Stimulated activated CD8-positive, alpha-beta memory T cell treated with anti-CD3 and anti-CD28 coated beads, Interleukin-7, amount 100 ng/mL, for 1 hour (primary cell): ENCODE results near the gene PCSK5.
"Not testable (repeated sequence)": the region's sequence is repeated elsewhere in the genome, so short reads cannot be mapped to it uniquely, and the experiment has no call there.

Source experiments
- DNase-seq, 2 donors: peaks; one replicate each; pipeline ENCODE4 v3.0.0-alpha.2; 2020; ENCODE audit warnings: low read depth in 2 of 2

The PCSK5 gene

GRCh38 chr9:76245518-76245917 is 355.0 kb downstream of the PCSK5 start:
- DNase-seq = no peak

GRCh38 chr9:76246680-76247079 is 356.2 kb downstream of the PCSK5 start:
- no peak for DNase-seq

GRCh38 chr9:76247426-76247825 is 357.0 kb downstream of the PCSK5 start:
- DNase-seq = no peak

GRCh38 chr9:76249309-76249708 is 358.8 kb downstream of the PCSK5 start:
- no peak for DNase-seq

- no peak for DNase-seq
Measured at GRCh38 chr9:76255781-76256455, 365.4 kb downstream of the PCSK5 start.

GRCh38 chr9:76257311-76257710 is 366.8 kb downstream of the PCSK5 start:
- no peak for DNase-seq

GRCh38 chr9:76266649-76267283 is 376.3 kb downstream of the PCSK5 start:
- no peak for DNase-seq

- no peak for DNase-seq
Measured at GRCh38 chr9:76267284-76267652, 376.8 kb downstream of the PCSK5 start.

- DNase-seq = no peak
Measured at GRCh38 chr9:76269789-76270188, 379.3 kb downstream of the PCSK5 start.

GRCh38 chr9:76271755-76272154 is 381.3 kb downstream of the PCSK5 start:
- no peak for DNase-seq

GRCh38 chr9:76289042-76289441 is 398.6 kb downstream of the PCSK5 start:
- DNase-seq = no peak

GRCh38 chr9:76289703-76290102 is 399.2 kb downstream of the PCSK5 start:
- DNase-seq = no peak

GRCh38 chr9:76290555-76290954 is 400.1 kb downstream of the PCSK5 start:
- DNase-seq = no peak

GRCh38 chr9:76292246-76292645 is 401.8 kb downstream of the PCSK5 start:
- DNase-seq = no peak

GRCh38 chr9:76292658-76293057 is 402.2 kb downstream of the PCSK5 start:
- no peak for DNase-seq

GRCh38 chr9:76294301-76294700 is 403.8 kb downstream of the PCSK5 start:
- no peak for DNase-seq

GRCh38 chr9:76296561-76297310 is 406.3 kb downstream of the PCSK5 start:
- DNase-seq = no peak

GRCh38 chr9:76297721-76298239 is 407.3 kb downstream of the PCSK5 start:
- no peak for DNase-seq

- no peak for DNase-seq
Measured at GRCh38 chr9:76298521-76299144, 408.2 kb downstream of the PCSK5 start.

- DNase-seq = no peak
Measured at GRCh38 chr9:76302543-76302942, 412.1 kb downstream of the PCSK5 start.

GRCh38 chr9:76302947-76303550 is 412.6 kb downstream of the PCSK5 start:
- no peak for DNase-seq

- DNase-seq = not testable (repeated sequence)
Measured at GRCh38 chr9:76307047-76307446, 416.6 kb downstream of the PCSK5 start.
